SJCRH30 (cell line): Measurements from ENCODE around the gene KCNH6. TPM values are rescaled to one million over a fixed set of nuclear protein-coding genes. Genes with fewer than 3 reads are reported as not detected.

ENCODE experiments used
- DNase-seq, 2 experiments: peaks; one replicate each; pipeline ENCODE4 v3.0.0-alpha.2; 2015 to 2020
- H3K27ac ChIP-seq: fragments of 250-450 bp; sonication (Bioruptor Pico); 2 replicates; pipeline ENCODE4 v1.5.1; 2020; ENCODE audit warnings: mild to moderate bottlenecking, moderate library complexity
- H3K27me3 ChIP-seq: fragments of 250-450 bp; sonication (Bioruptor Pico); 2 replicates; pipeline ENCODE4 v1.5.1; 2020; ENCODE audit warnings: mild to moderate bottlenecking, moderate library complexity
- H3K36me3 ChIP-seq: fragments of 250-450 bp; sonication (Bioruptor Pico); 2 replicates; pipeline ENCODE4 v1.5.1; 2020; ENCODE audit warnings: mild to moderate bottlenecking, moderate library complexity
- H3K4me1 ChIP-seq: fragments of 250-450 bp; sonication (Bioruptor Pico); 2 replicates; pipeline ENCODE4 v1.5.1; 2020; ENCODE audit warnings: mild to moderate bottlenecking, moderate library complexity
- H3K4me3 ChIP-seq: fragments of 250-450 bp; sonication (Bioruptor Pico); 2 replicates; pipeline ENCODE4 v1.5.1; 2020; ENCODE audit warnings: mild to moderate bottlenecking, moderate library complexity
- H3K9me3 ChIP-seq: fragments of 250-450 bp; sonication (Bioruptor Pico); replicated peaks from 2 replicates; pipeline ENCODE4 v1.5.1; 2020; ENCODE audit warnings: mild to moderate bottlenecking, moderate library complexity
- total RNA-seq: library from RNA; depleted of rRNA; stranded (reverse); fragments of >200 nt; shearing (Covaris generic); gene quantifications from 2 replicates; pipeline ENCODE4 v1.2.3, GENCODE V29; 2014

Gene KCNH6
- total RNA-seq, 1 experiment from 2014 or later = not detected

DNA sequence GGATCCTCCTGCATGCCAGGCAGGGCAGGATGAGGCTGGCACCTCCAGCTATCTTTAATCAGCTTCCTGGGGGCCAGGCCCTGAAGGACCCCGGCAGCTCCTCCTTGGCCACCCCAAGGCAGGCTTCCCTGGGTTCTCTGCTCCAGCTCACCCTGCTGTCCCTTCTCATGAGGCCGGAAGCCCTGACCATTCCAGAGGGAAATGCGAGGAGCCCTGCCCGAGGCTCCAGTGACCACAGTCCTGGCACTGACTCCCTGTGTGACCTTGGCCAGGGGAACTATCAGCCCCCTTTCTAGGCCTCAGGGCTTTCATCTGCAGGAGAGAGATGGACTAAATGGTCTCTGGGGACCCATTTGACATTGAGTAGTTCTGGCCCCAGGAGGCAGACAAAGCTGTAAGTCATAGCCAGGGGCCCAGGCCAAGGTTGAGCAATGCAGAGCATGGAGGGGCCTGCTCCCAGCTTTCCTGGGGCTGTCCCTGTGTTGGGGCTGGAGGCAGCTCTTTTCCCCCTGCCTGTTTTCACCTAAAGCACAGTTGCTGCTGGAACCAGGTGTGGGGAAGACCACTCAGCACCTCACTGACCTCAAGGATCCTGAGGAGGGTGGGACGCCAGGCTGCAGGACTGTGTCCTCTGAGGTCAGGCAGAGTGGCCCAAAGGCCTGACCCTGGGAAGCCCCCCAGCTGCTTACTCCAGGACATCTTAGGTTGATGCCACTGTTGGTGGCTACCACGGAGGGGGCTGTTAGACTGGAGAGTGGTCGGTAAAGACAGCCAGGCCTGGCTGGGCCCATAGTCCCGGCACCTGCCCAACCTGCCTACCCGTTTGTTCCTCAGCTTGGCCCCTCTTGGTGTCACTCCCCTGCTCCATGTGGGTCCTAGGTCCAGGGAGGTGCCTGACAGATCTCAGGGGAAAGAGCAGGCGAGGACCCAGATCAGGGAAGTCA lies 8.1 kb downstream of the KCNH6 start:
- peak in 1 of 2 experiments; percentile 8 for DNase-seq
- no peaks in the 10 kb centered on the region for H3K27me3 ChIP-seq
- no peaks in the 10 kb centered on the region for H3K36me3 ChIP-seq
- no peak overlapping the region for H3K4me3 ChIP-seq
- no peaks in the 10 kb centered on the region for H3K4me1 ChIP-seq
- H3K27ac ChIP-seq = no peak overlapping the region
- H3K9me3 ChIP-seq = no peaks in the 10 kb centered on the region

DNA sequence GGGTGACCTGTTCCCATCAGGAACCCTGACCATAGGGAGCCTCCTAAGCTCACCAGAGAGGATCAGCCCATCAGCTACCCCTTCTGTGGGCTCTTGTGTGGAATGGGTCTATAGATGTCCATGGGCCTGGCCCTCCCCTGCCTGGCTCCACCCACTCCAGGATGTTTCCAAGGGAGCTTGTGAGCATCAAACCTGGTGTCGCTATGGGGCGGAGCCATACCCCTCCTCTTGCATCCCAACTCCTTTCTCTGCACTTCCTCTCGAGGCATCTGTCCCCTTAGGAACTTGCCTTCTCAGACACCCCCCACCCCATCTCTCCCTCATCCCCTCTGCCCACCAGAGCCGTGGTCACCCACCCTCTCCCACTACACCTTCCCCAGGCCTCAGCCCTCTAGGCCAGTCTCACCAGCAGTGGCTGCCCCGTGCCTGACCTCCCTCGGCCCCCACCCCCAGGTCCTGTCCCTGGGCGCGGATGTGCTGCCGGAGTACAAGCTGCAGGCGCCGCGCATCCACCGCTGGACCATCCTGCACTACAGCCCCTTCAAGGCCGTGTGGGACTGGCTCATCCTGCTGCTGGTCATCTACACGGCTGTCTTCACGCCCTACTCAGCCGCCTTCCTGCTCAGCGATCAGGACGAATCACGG lies 10.4 kb downstream of the KCNH6 start:
- Histone ChIP-seq H3K36me3 (no peaks in the 10 kb centered on the region), H3K4me3 (no peak overlapping the region), H3K9me3 (no peaks in the 10 kb centered on the region), H3K27ac (no peak overlapping the region), H3K4me1 (no peaks in the 10 kb centered on the region), H3K27me3 (peaks cover 14% of the 10 kb centered on the region; the same call in 1 of the 2 replicates)
- DNase-seq = no peak

- Histone ChIP-seq H3K9me3 (no peaks in the 10 kb centered on the region), H3K4me1 (no peaks in the 10 kb centered on the region), H3K36me3 (no peaks in the 10 kb centered on the region), H3K27ac (no peak overlapping the region), H3K27me3 (peaks cover 18% of the 10 kb centered on the region; the same call in 1 of the 2 replicates), H3K4me3 (no peak overlapping the region)
- no peak for DNase-seq
These were observed 11.0 kb downstream of the KCNH6 start for GRCh38 chr17:63534078-63534570.

- Histone ChIP-seq H3K4me3 (no peak overlapping the region), H3K27ac (no peak overlapping the region), H3K36me3 (no peaks in the 10 kb centered on the region), H3K27me3 (peaks cover 18% of the 10 kb centered on the region; the same call in 1 of the 2 replicates), H3K9me3 (no peaks in the 10 kb centered on the region), H3K4me1 (no peaks in the 10 kb centered on the region)
- DNase-seq = no peak
These were observed 11.8 kb downstream of the KCNH6 start for GRCh38 chr17:63534816-63535455.

DNA sequence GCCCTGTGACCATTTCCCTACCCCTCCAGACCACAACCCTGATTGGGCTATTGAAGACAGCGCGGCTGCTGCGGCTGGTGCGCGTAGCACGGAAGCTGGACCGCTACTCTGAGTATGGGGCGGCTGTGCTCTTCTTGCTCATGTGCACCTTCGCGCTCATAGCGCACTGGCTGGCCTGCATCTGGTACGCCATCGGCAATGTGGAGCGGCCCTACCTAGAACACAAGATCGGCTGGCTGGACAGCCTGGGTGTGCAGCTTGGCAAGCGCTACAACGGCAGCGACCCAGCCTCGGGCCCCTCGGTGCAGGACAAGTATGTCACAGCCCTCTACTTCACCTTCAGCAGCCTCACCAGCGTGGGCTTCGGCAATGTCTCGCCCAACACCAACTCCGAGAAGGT lies 12.5 kb downstream of the KCNH6 start:
- H3K36me3 ChIP-seq = no peaks in the 10 kb centered on the region
- H3K4me1 ChIP-seq = no peaks in the 10 kb centered on the region
- DNase-seq = no peak
- peaks cover 18% of the 10 kb centered on the region; the same call in 1 of the 2 replicates for H3K27me3 ChIP-seq
- H3K9me3 ChIP-seq = no peaks in the 10 kb centered on the region
- H3K27ac ChIP-seq = no peak overlapping the region
- H3K4me3 ChIP-seq = no peak overlapping the region

- DNase-seq = no peak
- Histone ChIP-seq H3K4me3 (no peak overlapping the region), H3K9me3 (no peaks in the 10 kb centered on the region), H3K36me3 (no peaks in the 10 kb centered on the region), H3K4me1 (no peaks in the 10 kb centered on the region), H3K27me3 (peaks cover 18% of the 10 kb centered on the region; the same call in 1 of the 2 replicates), H3K27ac (no peak overlapping the region)
These were observed 13.8 kb downstream of the KCNH6 start for GRCh38 chr17:63537001-63537400.

DNA sequence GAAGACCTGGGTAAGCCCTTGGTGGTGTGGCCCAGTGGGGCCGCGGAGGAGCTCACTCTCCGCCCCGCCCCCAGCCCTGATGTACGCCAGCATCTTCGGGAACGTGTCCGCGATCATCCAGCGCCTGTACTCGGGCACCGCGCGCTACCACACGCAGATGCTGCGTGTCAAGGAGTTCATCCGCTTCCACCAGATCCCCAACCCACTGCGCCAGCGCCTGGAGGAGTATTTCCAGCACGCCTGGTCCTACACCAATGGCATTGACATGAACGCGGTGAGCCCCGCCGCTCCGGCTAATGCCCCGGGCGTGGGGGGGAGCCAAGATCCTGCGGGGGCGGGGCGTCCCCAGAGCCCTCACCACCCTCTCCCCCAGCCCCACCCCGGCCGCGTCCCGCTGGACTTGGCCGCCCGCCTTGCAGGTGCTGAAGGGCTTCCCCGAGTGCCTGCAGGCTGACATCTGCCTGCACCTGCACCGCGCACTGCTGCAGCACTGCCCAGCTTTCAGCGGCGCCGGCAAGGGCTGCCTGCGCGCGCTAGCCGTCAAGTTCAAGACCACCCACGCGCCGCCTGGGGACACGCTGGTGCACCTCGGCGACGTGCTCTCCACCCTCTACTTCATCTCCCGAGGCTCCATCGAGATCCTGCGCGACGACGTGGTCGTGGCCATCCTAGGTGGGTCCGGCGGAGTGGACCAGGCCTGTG lies 15.0 kb downstream of the KCNH6 start:
- Histone ChIP-seq H3K4me3 (no peak overlapping the region), H3K4me1 (no peaks in the 10 kb centered on the region), H3K9me3 (no peaks in the 10 kb centered on the region), H3K27me3 (peaks cover 18% of the 10 kb centered on the region; the same call in 1 of the 2 replicates), H3K27ac (no peak overlapping the region), H3K36me3 (no peaks in the 10 kb centered on the region)
- DNase-seq = peak in 1 of 2 experiments; percentile 29

- DNase-seq = no peak
- Histone ChIP-seq H3K27ac (no peak overlapping the region), H3K4me3 (no peak overlapping the region), H3K9me3 (no peaks in the 10 kb centered on the region), H3K27me3 (peaks cover 18% of the 10 kb centered on the region; the same call in 1 of the 2 replicates), H3K4me1 (no peaks in the 10 kb centered on the region), H3K36me3 (no peaks in the 10 kb centered on the region)
These were observed 15.8 kb downstream of the KCNH6 start for GRCh38 chr17:63538693-63539595.

GRCh38 chr17:63540590-63540989 lies 17.4 kb downstream of the KCNH6 start:
- Histone ChIP-seq H3K4me3 (no peak overlapping the region), H3K4me1 (no peaks in the 10 kb centered on the region), H3K27ac (no peak overlapping the region), H3K9me3 (no peaks in the 10 kb centered on the region), H3K36me3 (no peaks in the 10 kb centered on the region), H3K27me3 (peaks cover 18% of the 10 kb centered on the region; the same call in 1 of the 2 replicates)
- no peak for DNase-seq

DNA sequence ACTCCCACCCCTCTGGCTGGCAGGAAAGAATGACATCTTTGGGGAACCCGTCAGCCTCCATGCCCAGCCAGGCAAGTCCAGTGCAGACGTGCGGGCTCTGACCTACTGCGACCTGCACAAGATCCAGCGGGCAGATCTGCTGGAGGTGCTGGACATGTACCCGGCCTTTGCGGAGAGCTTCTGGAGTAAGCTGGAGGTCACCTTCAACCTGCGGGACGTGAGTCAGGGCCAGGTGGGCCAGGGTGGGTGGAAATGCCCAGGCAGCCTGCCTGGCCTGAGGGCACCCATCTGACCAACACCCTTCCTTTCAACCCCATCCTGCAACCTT lies 19.0 kb downstream of the KCNH6 start:
- no peak for DNase-seq
- H3K27ac ChIP-seq = no peak overlapping the region
- H3K4me1 ChIP-seq = no peaks in the 10 kb centered on the region
- no peak overlapping the region for H3K4me3 ChIP-seq
- H3K27me3 ChIP-seq = peaks cover 16% of the 10 kb centered on the region; the same call in 1 of the 2 replicates
- no peaks in the 10 kb centered on the region for H3K9me3 ChIP-seq
- no peaks in the 10 kb centered on the region for H3K36me3 ChIP-seq

- H3K9me3 ChIP-seq = no peaks in the 10 kb centered on the region
- H3K36me3 ChIP-seq = no peaks in the 10 kb centered on the region
- no peak for DNase-seq
- peaks cover 6% of the 10 kb centered on the region; the same call in 1 of the 2 replicates for H3K27me3 ChIP-seq
- no peaks in the 10 kb centered on the region for H3K4me1 ChIP-seq
- H3K4me3 ChIP-seq = no peak overlapping the region
- H3K27ac ChIP-seq = no peak overlapping the region
These were observed 20.0 kb downstream of the KCNH6 start for GRCh38 chr17:63542942-63543821.

GRCh38 chr17:63543822-63544420 lies 20.8 kb downstream of the KCNH6 start:
- no peaks in the 10 kb centered on the region; the same call in 1 of the 2 replicates for H3K27me3 ChIP-seq
- no peak for DNase-seq
- no peaks in the 10 kb centered on the region for H3K4me1 ChIP-seq
- H3K4me3 ChIP-seq = no peak overlapping the region
- H3K9me3 ChIP-seq = no peaks in the 10 kb centered on the region
- no peaks in the 10 kb centered on the region for H3K36me3 ChIP-seq
- no peak overlapping the region for H3K27ac ChIP-seq
